Cerebellar nuclear complex (tissue), 1 donor: ENCODE results near the gene KRTAP10-8.
"Not testable (repeated sequence)": the region's sequence is repeated elsewhere in the genome, so short reads cannot be mapped to it uniquely, and the experiment has no call there.

Source experiments
- DNase-seq, 2 experiments: peaks; one replicate each; lab custom pipeline; 2025; lab: John Stamatoyannopoulos, UW

The KRTAP10-8 gene

DNA sequence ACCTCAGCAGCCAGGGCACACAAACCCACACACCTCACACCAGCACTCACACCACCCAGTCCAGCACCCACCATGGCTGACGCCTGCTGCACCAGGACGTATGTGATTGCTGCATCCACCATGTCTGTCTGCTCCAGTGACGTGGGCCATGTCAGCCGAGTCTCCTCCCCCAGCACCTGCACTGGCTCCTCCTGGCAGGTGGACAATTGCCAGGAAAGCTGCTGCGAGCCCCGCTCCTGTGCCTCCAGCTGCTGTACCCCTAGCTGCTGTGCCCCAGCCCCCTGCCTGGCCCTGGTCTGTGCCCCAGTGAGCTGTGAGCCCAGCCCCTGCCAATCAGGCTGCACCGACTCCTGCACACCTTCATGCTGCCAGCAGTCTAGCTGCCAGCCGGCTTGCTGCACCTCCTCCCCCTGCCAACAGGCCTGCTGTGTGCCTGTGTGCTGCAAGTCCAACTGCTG lies at the start of gene KRTAP10-8:
Gene KRTAP10-8, plus strand, starts transcription at position 51 of the 458 bp plus-strand sequence. Its CDS starts 22 bp downstream, at position 73.
- DNase-seq, result no peak

DNA sequence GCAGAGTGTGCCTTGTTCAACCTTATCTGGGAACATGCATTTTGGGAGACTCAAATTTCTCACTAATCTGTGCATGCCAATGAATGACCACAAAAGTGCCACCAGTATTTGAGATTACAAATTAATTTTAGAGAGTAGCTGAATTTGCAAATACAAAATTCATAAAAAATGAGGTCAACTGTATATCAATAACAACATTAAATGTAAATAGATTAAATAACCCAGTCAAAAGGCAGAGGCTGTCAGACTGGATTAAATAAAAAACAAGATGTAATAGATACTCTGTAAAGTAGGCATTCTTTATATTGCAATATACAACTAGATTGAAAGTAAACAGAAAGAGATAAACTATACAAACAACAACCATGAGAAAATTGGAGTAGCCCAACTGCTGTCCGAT lies 47.8 kb upstream of the KRTAP10-8 start:
- DNase-seq, result no peak

DNA sequence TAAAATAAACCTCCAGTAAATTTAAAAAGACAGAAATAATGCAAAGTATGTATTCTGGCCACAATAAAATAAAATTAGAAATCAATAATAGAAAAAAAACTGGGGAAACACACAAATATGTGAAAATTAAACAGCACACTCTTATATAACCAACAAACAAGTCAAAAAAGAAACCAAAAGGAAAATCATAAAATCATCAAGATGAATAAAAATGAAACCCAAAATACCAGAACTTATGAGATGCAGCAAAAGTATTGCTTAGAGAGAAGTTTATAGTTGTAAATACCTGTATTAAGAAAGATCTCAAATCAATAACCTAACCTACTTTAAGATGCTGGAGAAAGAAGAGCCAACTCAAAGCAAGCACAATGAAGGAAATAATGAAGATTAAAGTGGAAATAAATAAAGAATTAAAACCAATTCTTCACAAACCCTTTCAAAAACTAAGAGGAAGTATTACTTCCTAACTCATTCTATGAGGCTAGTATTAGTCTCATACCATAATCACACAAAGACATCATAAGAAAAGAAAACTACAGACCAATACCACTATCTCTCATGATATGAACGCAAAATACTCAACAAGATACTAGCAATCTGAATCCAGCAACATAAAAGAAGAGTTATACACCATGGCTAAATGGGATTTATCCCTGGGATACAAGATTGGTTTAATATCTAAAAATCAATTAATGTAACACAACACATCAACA lies 46.8 kb upstream of the KRTAP10-8 start:
- no peak for DNase-seq

DNA sequence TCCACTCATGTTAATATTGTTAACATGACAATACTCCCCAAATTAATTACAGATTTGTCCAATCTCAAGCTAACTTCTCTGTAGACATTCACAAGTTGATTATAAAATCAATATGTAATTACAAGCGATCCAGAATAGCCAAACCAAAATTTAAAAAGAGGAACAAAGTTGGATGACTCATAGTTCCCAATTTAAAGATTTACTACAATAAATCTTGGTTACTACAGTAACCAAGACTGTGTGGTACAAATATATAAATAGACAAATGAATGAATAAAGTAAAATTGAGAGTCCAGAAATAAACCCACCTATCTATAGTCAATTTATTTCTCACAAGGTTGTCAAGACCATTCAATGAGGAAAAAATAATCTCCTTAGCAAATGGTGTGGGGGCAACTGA lies 45.5 kb upstream of the KRTAP10-8 start:
- no peak for DNase-seq

DNA sequence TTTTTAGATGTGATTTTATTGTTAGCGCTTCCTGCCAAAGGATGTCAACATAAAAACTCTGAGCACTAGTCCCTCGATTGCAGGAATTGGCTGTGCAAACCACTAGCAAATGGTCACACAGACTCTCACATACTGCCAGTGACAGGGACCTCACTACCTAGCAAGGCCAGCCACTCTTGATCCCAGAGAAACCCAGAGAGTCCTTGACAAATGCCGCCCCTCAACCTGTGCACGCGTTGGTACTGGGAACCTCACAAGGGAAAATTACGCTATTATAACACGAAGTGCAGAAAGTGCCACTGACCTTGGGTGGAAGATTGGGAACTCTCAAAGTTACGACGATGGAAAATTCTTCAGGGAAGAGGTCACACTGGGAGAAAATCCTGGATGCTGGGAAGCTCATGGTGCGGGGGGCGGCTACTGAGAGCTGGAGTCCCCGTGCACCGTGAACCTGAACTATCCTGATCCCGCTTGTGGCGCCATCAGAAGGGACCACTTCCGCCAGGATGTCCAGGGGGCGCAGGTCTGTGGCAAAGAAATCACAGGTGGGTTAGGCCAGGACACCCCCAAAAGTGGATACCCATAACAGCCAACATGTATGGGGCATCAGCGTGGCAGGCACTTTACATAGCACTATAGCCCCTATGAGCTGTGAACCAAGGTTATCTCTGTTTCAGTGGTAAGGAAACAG lies 44.3 kb upstream of the KRTAP10-8 start:
- DNase-seq, result no peak

DNA sequence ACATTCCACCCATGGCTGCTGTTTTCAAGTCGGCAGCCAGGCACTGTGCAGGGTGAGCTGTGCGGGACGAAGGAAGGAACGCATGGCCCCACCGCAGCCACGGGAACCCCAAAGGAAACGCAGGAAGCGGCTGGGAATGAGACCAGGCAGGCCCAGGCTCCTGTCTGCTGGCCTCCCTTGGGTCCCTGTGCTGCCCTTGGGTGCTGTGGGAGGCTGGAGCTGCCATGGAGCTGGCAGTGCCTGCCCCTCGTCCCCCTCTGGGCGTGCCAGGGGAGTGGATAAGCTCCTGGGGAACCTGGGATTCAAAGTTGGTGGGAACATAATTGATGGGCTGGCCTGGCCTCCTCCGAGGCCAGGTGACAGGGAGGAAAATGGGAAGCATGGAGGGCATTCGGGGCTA lies 43.6 kb upstream of the KRTAP10-8 start:
- no peak for DNase-seq

GRCh38 chr21:44568667-44569556 lies 43.0 kb upstream of the KRTAP10-8 start:
- DNase-seq, result no peak

DNA sequence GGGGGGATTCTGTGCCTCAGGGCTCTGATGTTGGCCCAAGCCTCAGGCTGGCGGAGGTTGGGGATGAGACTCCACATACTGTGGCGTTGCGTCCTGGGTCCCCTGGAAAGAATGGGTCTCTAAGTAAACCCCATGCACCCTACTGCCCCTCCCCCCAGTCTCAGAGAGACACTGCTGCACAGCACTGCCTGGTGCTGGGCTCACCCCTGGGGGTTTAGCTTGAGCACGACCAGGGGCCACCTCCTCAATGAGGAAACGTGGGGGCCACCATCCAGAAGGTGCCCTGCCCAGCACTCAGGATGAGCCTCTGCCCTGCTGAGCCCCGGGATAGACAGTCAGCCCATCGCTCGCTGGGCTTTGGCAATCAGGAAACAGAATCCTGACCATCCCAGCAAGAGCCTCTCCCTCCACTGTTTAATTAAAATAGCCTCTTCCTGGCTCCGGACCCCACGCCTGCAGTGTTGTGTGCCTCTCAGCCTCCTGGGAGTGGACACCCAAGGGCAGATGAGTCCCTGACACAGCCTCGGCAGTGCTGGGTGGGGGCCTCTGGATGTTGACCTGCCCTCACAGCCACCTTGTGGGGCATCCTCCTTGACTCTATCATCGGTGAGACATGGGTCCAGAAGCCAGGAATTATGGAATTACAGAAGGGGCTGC lies 41.9 kb upstream of the KRTAP10-8 start:
- DNase-seq, result no peak

DNA sequence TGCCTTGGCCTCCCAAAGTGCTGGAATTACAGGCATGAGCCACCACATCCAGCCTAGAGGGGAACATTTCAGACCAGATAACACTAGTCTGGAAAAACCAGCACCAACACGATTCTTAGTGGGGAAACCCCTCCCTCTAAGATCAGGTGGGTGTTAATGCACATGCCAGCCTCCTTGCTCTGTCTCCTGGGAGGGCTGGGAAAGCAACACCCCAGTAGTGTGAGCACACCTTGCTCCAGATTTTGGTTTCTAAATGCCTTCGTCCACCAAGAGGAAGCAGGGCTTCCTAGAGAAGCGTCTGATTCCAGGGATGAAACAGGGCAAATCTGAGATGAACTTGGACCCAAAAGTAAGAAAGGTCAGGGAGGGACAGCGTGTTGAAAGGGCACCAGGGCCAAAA lies 40.6 kb upstream of the KRTAP10-8 start:
- no peak for DNase-seq

DNA sequence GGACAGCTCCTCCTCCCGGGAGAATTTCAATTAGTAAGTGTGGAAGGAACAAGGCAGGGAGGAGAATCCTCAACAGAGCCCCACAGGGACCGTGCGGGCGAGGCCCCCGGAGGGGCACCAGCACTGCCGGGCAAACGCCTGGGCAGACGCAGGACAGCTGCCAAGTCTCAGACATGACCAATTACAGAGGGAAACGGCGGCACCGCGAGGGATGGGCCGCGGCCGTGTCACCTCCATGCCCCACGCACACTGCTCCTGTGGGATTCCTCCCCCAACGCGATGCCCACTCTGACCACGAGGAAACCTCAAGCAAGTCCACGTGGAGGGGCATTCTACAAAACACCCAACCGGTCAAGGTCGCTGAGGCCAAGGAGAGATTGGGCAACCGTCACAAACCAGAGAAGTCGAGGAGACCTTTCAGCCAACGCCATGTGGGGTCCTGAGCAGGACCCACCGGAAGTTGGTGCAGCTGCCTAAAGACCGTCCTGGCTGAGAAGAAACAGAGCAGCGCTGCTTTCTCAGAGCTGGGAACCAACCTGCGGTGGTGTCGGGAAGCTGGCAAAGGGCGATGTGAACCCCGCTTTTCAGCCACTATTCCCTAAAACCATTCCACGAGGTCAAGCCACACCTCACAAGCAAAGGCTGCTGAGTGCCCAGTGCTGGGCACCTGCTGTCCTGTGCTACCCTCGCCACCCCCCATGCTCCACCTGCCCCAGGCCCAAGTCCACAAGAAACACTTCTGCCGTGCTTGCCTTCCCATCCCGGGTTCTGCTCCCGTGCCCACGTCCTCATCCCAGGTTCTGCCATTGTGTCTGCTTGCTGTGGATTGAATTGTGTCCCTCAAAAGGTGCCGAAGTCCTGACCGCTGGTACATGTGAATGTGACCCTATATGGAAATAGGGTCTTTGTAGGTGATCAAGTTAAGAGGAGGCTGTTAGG lies 39.8 kb upstream of the KRTAP10-8 start:
- DNase-seq, result no peak

DNA sequence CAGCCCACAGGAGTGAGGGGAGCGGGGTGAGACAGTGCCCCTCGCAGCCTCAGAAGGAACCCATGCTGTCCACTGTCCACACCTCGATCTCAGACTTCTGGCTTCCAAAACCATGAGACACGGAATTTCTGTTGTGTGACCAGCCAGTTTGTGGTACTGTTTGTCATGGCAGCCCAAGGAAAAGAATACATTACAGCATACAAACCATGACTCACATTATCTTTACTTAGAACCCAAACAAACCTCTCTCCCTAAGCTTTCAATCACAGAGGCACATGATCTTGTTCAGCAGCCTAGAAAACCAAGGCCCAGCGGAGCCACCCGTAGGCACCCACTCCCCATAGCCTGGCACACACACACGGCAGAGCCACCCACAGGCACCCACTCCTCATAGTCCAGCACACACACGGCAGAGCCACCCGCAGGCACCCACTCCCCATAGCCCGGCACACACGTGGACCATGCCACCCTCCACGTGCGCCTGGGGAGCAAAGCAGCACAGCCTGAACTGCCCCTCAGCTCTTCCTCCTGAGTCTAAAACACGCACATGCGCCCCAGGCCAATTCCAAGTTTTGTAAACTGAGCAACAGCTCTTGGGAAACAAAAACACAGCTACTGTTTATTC lies 38.8 kb upstream of the KRTAP10-8 start:
- DNase-seq, result no peak

GRCh38 chr21:44573630-44574456 lies 38.0 kb upstream of the KRTAP10-8 start, which contains the start of gene KRTAP10-4:
TSS of gene KRTAP10-4 (plus strand) at chr21:44573729. CDS start at chr21:44573759, 30 bp downstream.
- DNase-seq, result not testable (repeated sequence)

DNA sequence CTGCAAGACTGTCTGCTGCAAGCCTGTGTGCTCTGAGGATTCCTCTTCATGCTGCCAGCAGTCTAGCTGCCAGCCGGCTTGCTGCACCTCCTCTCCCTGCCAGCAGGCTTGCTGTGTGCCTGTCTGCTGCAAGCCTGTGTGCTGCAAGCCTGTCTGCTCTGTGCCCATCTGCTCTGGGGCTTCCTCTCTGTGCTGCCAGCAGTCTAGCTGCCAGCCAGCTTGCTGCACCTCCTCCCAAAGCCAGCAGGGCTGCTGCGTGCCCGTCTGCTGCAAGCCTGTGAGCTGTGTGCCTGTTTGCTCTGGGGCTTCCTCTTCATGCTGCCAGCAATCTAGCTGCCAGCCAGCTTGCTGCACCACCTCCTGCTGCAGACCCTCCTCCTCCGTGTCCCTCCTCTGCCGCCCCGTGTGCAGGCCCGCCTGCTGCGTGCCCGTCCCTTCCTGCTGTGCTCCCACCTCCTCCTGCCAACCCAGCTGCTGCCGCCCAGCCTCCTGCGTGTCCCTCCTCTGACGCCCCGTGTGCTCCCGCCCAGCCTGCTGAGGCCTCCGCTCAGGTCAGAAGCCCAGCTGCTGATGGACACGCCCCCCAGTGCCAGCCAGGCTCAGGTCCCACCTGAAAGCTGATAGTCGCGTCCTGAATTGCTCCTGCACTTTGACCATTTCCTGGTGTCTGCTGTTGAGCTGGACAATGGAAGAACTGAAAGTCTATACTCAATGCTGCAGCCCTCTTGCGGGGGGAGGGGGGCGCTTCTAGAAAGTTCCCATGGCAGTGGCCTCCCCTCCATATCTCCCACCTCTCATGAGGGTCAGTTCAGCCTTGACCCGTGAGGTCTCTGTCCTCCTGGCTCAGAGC lies 37.2 kb upstream of the KRTAP10-8 start:
- DNase-seq, result no peak

- DNase-seq, result no peak
These were observed 36.4 kb upstream of the KRTAP10-8 start for GRCh38 chr21:44575307-44576024.

- DNase-seq, result no peak
These were observed 35.9 kb upstream of the KRTAP10-8 start for GRCh38 chr21:44576025-44576420.

- no peak for DNase-seq
These were observed 33.4 kb upstream of the KRTAP10-8 start for GRCh38 chr21:44578371-44579055.
